Measurements from ENCODE around the gene DPT. TPM values are rescaled to one million over a fixed set of nuclear protein-coding genes. Genes with fewer than 3 reads are reported as not detected.

The DPT gene
- total RNA-seq, 1 donor from 2014 or later: 191 TPM

DNA sequence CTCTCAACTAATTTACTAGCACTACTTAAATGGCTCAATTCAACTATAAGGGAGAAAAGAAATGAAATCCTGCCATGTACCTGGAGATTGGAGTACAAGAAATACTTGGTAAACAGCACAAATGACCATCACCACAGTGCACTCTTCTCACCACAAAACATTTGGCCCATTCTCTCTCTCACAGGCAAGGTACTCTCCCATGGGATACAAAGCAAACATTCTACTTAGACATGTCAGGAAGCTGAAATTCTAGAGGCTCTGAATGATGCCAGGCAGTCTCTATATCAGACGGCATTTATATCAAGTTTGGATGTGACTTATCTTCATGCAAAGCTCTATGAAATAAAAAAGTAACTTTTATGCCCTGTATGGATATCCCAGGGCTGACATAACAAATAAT lies 72.5 kb downstream of the DPT start:
- DNase-seq: no peak

DNA sequence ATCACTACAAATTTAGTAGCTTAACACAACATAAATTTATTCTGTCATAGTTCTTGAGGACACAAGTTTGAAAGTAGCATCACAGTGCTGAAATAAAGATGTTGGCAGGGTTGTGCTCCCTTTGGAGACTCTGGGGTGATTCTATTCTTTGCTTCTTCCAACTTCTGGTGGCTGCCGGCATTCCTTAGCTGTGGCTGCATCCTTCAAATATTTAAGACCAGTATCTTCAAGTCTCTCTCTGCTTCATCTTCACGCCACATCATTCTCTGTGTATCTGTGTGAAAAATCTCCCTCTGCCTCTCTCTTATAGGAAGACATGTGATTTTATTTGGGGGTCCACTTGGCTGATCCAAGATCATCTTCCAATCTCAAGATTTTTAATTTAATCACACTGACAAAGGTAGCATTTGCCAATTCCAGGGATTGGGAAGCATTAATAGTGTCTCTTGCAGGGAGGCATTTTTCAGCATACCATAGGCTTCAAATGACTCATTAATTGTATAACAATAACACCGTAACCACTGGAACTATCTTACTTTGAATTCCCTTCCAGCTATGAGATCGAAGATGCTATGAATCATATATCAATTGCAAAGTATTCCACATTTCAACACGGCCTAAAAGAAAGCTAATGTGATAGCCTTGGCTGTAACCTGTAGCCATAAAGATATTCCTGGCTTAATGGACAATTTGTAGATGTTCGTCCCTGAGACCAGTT lies 74.6 kb downstream of the DPT start:
- no peak for DNase-seq

DNA sequence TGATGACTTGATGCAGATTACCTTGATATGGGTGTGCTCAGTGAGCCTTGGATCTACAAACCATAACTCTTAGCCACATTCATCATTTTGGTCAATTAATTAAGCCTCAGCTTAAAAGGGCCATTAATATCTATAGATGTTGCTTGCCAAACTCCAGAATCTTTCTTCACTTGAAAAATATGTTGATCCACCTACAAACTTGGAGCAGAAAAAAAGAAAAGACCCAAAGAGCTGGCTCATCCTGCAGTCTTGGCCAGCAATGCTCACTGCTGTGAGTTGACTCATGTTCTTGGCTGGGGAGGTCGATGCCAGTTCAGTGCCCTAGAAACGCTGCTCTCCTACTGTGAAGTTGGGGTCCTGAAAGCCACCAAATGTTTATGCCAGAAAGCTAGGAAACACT lies 75.4 kb downstream of the DPT start:
- DNase-seq: no peak

DNA sequence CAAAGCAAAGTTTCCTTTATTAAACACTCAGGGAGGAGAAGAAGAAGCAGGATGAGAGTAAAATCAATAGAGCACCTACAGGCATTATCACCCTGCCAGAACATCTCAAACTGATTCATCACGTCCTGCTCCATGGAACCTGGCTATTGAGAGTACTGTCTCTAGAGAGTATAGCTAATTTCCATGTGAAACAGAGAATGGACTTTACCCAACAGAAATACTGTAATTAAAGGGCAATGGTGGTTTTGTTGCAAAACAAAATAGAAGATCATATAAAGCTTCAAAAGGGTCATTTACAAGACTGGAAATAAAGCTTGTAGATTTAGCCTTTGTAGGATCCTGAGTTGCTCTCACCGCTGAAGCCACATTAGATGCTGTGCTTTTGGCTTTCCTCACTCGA lies 83.3 kb downstream of the DPT start:
- DNase-seq: no peak

Other genes starting within 250 kb of the DPT start
- not detected for gene XCL2, start 185.2 kb downstream of the DPT start, total RNA-seq
- gene XCL1, start 152.6 kb downstream of the DPT start, total RNA-seq: 0.39 TPM

Measured in skin of body (tissue), 2 donors.